T-helper 2 cell treated with Interferon-gamma antibody and Interleukin-4, amounts not matched to agents 5 μg/mL and 100 μg/mL, for 36 hours (primary cell): ENCODE measurements around the gene FDX1.
A peak's percentile ranks its signal among the peaks of the same experiment; 100 is the strongest.

Experiments used
- DNase-seq: peaks from one replicate; pipeline ENCODE4 v3.0.0; 2021; ENCODE audit warnings: low spot score
- H3K27ac Mint-ChIP-seq: one replicate; pipeline ENCODE4 v1.8.0; 2021; ENCODE audit warnings: mild to moderate bottlenecking, mixed read lengths
- H3K27me3 Mint-ChIP-seq: one replicate; pipeline ENCODE4 v1.8.0; 2021; ENCODE audit warnings: low read depth, mixed read lengths
- H3K36me3 Mint-ChIP-seq: one replicate; pipeline ENCODE4 v1.8.0; 2021; ENCODE audit warnings: low read depth, mixed read lengths
- H3K4me1 Mint-ChIP-seq: one replicate; pipeline ENCODE4 v1.8.0; 2021; ENCODE audit warnings: low read depth, mixed read lengths
- H3K4me3 Mint-ChIP-seq: one replicate; pipeline ENCODE4 v1.8.0; 2022; ENCODE audit warnings: mild to moderate bottlenecking, moderate library complexity, mixed read lengths
- H3K9me3 Mint-ChIP-seq: one replicate; pipeline ENCODE4 v1.8.0; 2021; ENCODE audit warnings: mixed read lengths

FDX1 gene

GRCh38 chr11:110438017-110438416 lies 8.3 kb downstream of the FDX1 start:
- H3K27ac Mint-ChIP-seq: no peak overlapping the region
- H3K4me1 Mint-ChIP-seq: peaks cover 39% of the 10 kb centered on the region
- peaks cover 56% of the 10 kb centered on the region for H3K36me3 Mint-ChIP-seq
- no peak for DNase-seq
- H3K4me3 Mint-ChIP-seq: no peak overlapping the region
- peaks cover 3% of the 10 kb centered on the region for H3K9me3 Mint-ChIP-seq
- no peaks in the 10 kb centered on the region for H3K27me3 Mint-ChIP-seq

GRCh38 chr11:110445437-110445836 lies 15.7 kb downstream of the FDX1 start:
- H3K4me3 Mint-ChIP-seq: no peak overlapping the region
- H3K9me3 Mint-ChIP-seq: no peaks in the 10 kb centered on the region
- DNase-seq: no peak
- no peaks in the 10 kb centered on the region for H3K27me3 Mint-ChIP-seq
- H3K36me3 Mint-ChIP-seq: peaks cover 46% of the 10 kb centered on the region
- no peak overlapping the region for H3K27ac Mint-ChIP-seq
- peaks cover 22% of the 10 kb centered on the region for H3K4me1 Mint-ChIP-seq

GRCh38 chr11:110446061-110446460 lies 16.3 kb downstream of the FDX1 start:
- Mint-ChIP-seq H3K36me3 (peaks cover 40% of the 10 kb centered on the region), H3K4me1 (peaks cover 20% of the 10 kb centered on the region), H3K27ac (no peak overlapping the region), H3K9me3 (no peaks in the 10 kb centered on the region), H3K4me3 (no peak overlapping the region), H3K27me3 (no peaks in the 10 kb centered on the region)
- no peak for DNase-seq

- no peaks in the 10 kb centered on the region for H3K9me3 Mint-ChIP-seq
These were observed 16.8 kb downstream of the FDX1 start for GRCh38 chr11:110446594-110446993.

GRCh38 chr11:110447343-110447742 lies 17.6 kb downstream of the FDX1 start:
- Mint-ChIP-seq H3K36me3 (peaks cover 38% of the 10 kb centered on the region), H3K4me3 (no peak overlapping the region), H3K27me3 (no peaks in the 10 kb centered on the region), H3K4me1 (peaks cover 32% of the 10 kb centered on the region), H3K27ac (no peak overlapping the region), H3K9me3 (peaks cover 6% of the 10 kb centered on the region)
- DNase-seq: no peak

More at GRCh38 chr11:110446594-110446993, 16.8 kb downstream of the FDX1 start:
- no peak overlapping the region for H3K4me3 Mint-ChIP-seq
- no peaks in the 10 kb centered on the region for H3K27me3 Mint-ChIP-seq
- peaks cover 39% of the 10 kb centered on the region for H3K36me3 Mint-ChIP-seq
- peaks cover 24% of the 10 kb centered on the region for H3K4me1 Mint-ChIP-seq
- DNase-seq: no peak
- no peak overlapping the region for H3K27ac Mint-ChIP-seq

- Mint-ChIP-seq H3K9me3 (peaks cover 9% of the 10 kb centered on the region), H3K27me3 (no peaks in the 10 kb centered on the region), H3K4me3 (no peak overlapping the region), H3K27ac (no peak overlapping the region), H3K36me3 (peaks cover 35% of the 10 kb centered on the region), H3K4me1 (peaks cover 33% of the 10 kb centered on the region)
- DNase-seq: no peak
These were observed 18.4 kb downstream of the FDX1 start for GRCh38 chr11:110447897-110448745.

GRCh38 chr11:110450246-110450645 lies 20.5 kb downstream of the FDX1 start:
- Mint-ChIP-seq H3K36me3 (peaks cover 29% of the 10 kb centered on the region), H3K9me3 (peaks cover 9% of the 10 kb centered on the region), H3K27ac (no peak overlapping the region), H3K27me3 (no peaks in the 10 kb centered on the region), H3K4me1 (peaks cover 46% of the 10 kb centered on the region), H3K4me3 (no peak overlapping the region)
- no peak for DNase-seq

- H3K9me3 Mint-ChIP-seq: peaks cover 9% of the 10 kb centered on the region
- peak overlapping the region; percentile 51 for H3K27ac Mint-ChIP-seq
- no peaks in the 10 kb centered on the region for H3K27me3 Mint-ChIP-seq
- peaks cover 35% of the 10 kb centered on the region for H3K36me3 Mint-ChIP-seq
- DNase-seq: no peak
- peaks cover 56% of the 10 kb centered on the region for H3K4me1 Mint-ChIP-seq
- peak overlapping the region; percentile 52 for H3K4me3 Mint-ChIP-seq
These were observed 23.0 kb downstream of the FDX1 start for GRCh38 chr11:110452720-110453119.

GRCh38 chr11:110453684-110454354 lies 24.1 kb downstream of the FDX1 start:
- Mint-ChIP-seq H3K9me3 (peaks cover 9% of the 10 kb centered on the region), H3K4me1 (peaks cover 58% of the 10 kb centered on the region), H3K36me3 (peaks cover 40% of the 10 kb centered on the region), H3K4me3 (peak overlapping the region; percentile 64), H3K27ac (peak overlapping the region; percentile 76), H3K27me3 (no peaks in the 10 kb centered on the region)
- DNase-seq: no peak

- Mint-ChIP-seq H3K4me1 (peaks cover 58% of the 10 kb centered on the region), H3K36me3 (peaks cover 45% of the 10 kb centered on the region), H3K27me3 (no peaks in the 10 kb centered on the region), H3K4me3 (peak overlapping the region; percentile 64), H3K27ac (peak overlapping the region; percentile 76), H3K9me3 (peaks cover 9% of the 10 kb centered on the region)
- DNase-seq: no peak
These were observed 24.9 kb downstream of the FDX1 start for GRCh38 chr11:110454609-110455008.

- peak overlapping the region; percentile 51 for H3K27ac Mint-ChIP-seq
- peak overlapping the region; percentile 58 for H3K4me3 Mint-ChIP-seq
- peaks cover 9% of the 10 kb centered on the region for H3K9me3 Mint-ChIP-seq
- peaks cover 48% of the 10 kb centered on the region for H3K36me3 Mint-ChIP-seq
- no peaks in the 10 kb centered on the region for H3K27me3 Mint-ChIP-seq
- DNase-seq: peak; percentile 38
- peaks cover 54% of the 10 kb centered on the region for H3K4me1 Mint-ChIP-seq
These were observed 26.0 kb downstream of the FDX1 start for GRCh38 chr11:110455718-110456117.

- no peak for DNase-seq
- peaks cover 33% of the 10 kb centered on the region for H3K36me3 Mint-ChIP-seq
- H3K27me3 Mint-ChIP-seq: no peaks in the 10 kb centered on the region
- H3K9me3 Mint-ChIP-seq: no peaks in the 10 kb centered on the region
- H3K4me1 Mint-ChIP-seq: peaks cover 3% of the 10 kb centered on the region
- H3K4me3 Mint-ChIP-seq: no peak overlapping the region
- H3K27ac Mint-ChIP-seq: no peak overlapping the region
These were observed 33.4 kb downstream of the FDX1 start for GRCh38 chr11:110463153-110463552.

- DNase-seq: no peak
- no peaks in the 10 kb centered on the region for H3K9me3 Mint-ChIP-seq
- no peaks in the 10 kb centered on the region for H3K27me3 Mint-ChIP-seq
- no peak overlapping the region for H3K27ac Mint-ChIP-seq
- H3K36me3 Mint-ChIP-seq: peaks cover 27% of the 10 kb centered on the region
- H3K4me1 Mint-ChIP-seq: peaks cover 4% of the 10 kb centered on the region
- no peak overlapping the region for H3K4me3 Mint-ChIP-seq
These were observed 35.5 kb downstream of the FDX1 start for GRCh38 chr11:110465231-110465630.

- Mint-ChIP-seq H3K4me1 (peaks cover 15% of the 10 kb centered on the region), H3K27me3 (no peaks in the 10 kb centered on the region), H3K9me3 (no peaks in the 10 kb centered on the region), H3K27ac (no peak overlapping the region), H3K36me3 (peaks cover 34% of the 10 kb centered on the region), H3K4me3 (no peak overlapping the region)
- DNase-seq: no peak
These were observed 37.8 kb downstream of the FDX1 start for GRCh38 chr11:110467556-110467955.
